Hepatocyte (in vitro differentiated cells): Measurements from ENCODE around the gene NAV2. TPM values are rescaled to one million over a fixed set of nuclear protein-coding genes. Genes with fewer than 3 reads are reported as not detected.

ENCODE experiments used
- DNase-seq: peaks from one replicate; pipeline ENCODE4 v3.0.0-alpha.2; 2016; ENCODE audit warnings: low spot score
- H2AFZ ChIP-seq: fragments of 200-600 bp; sonication (generic); 2 replicates; pipeline ENCODE4 v1.6.0; 2016; ENCODE audit warnings: antibody characterized with exemption, mild to moderate bottlenecking
- H3K27ac ChIP-seq: fragments of 200-600 bp; sonication (generic); 2 replicates; pipeline ENCODE4 v1.5.1; 2016; ENCODE audit warnings: mild to moderate bottlenecking
- H3K27me3 ChIP-seq: fragments of 200-600 bp; sonication (generic); 2 replicates; pipeline ENCODE4 v1.6.1; 2016
- H3K36me3 ChIP-seq: fragments of 200-600 bp; sonication (generic); replicated peaks from 2 replicates; pipeline ENCODE4 v1.5.1; 2016; ENCODE audit warnings: low read depth; ENCODE audit not compliant: insufficient read depth
- H3K4me1 ChIP-seq: fragments of 200-600 bp; sonication (generic); 2 replicates; pipeline ENCODE4 v1.5.1; 2016; ENCODE audit warnings: mild to moderate bottlenecking, moderate library complexity; ENCODE audit not compliant: insufficient read depth
- H3K4me2 ChIP-seq: fragments of 200-600 bp; sonication (generic); 2 replicates; pipeline ENCODE4 v1.6.0; 2016
- H3K4me3 ChIP-seq: fragments of 200-600 bp; sonication (generic); 2 replicates; pipeline ENCODE4 v1.5.1; 2016; ENCODE audit warnings: mild to moderate bottlenecking
- H3K79me2 ChIP-seq: fragments of 200-600 bp; sonication (generic); 2 replicates; pipeline ENCODE4 v1.6.0; 2017; ENCODE audit warnings: mild to moderate bottlenecking
- H3K9me2 ChIP-seq: fragments of 200-600 bp; sonication (generic); replicated peaks from 2 replicates; pipeline ENCODE4 v1.6.0; 2017; ENCODE audit warnings: mild to moderate bottlenecking; ENCODE audit not compliant: insufficient read depth
- H3K9me3 ChIP-seq: fragments of 200-600 bp; sonication (generic); 2 replicates; pipeline ENCODE4 v1.5.1; 2016; ENCODE audit warnings: low read depth, mild to moderate bottlenecking
- H4K20me1 ChIP-seq: fragments of 200-600 bp; sonication (generic); 2 replicates; pipeline ENCODE4 v1.6.0; 2016; ENCODE audit warnings: mild to moderate bottlenecking; ENCODE audit not compliant: insufficient read depth, poor library complexity, severe bottlenecking
- EZH2 ChIP-seq: fragments of 200-600 bp; sonication (generic); IDR thresholded peaks from 2 replicates; pipeline ENCODE4 v1.6.1; 2016; ENCODE audit warnings: antibody characterized with exemption, mild to moderate bottlenecking, borderline replicate concordance
- EZH2phosphoT487 ChIP-seq: fragments of 200-600 bp; sonication (generic); IDR thresholded peaks from one replicate; pipeline ENCODE4 v1.6.1; 2018; ENCODE audit warnings: antibody characterized with exemption, mild to moderate bottlenecking, low read depth, moderate library complexity; ENCODE audit not compliant: unreplicated experiment, severe bottlenecking
- WGBS: methylation state at CpG from one replicate; pipeline ENCODE4 v1.1.6; 2016; ENCODE audit warnings: low lambda C conversion rate; ENCODE audit errors: missing lambda C conversion rate; 5-methylcytosine and 5-hydroxymethylcytosine counted together
- polyA plus RNA-seq: library from polyadenylated mRNA; unstranded; fragments of >200 nt; fragmentation: Nextera tagmentation; extraction: Ambion mirVana; gene quantifications from 2 replicates; pipeline ENCODE4 v1.2.1, GENCODE V29; 2016
- total RNA-seq: library from RNA; depleted of rRNA; stranded (reverse); fragments of >200 nt; gene quantifications from 2 replicates; pipeline ENCODE4 v1.2.3, GENCODE V29; 2014
- TF ChIP-seq, protein P1 (sequence below): fragments of 200-600 bp; sonication (generic); IDR thresholded peaks from 2 replicates; pipeline ENCODE4 v1.5.1; 2016; ENCODE audit warnings: antibody characterized with exemption, mild to moderate bottlenecking; ENCODE audit not compliant: poor library complexity

NAV2 gene
- total and polyA plus RNA-seq, 2 experiments from 2014 or later: 23.7 to 30.8 TPM

DNA sequence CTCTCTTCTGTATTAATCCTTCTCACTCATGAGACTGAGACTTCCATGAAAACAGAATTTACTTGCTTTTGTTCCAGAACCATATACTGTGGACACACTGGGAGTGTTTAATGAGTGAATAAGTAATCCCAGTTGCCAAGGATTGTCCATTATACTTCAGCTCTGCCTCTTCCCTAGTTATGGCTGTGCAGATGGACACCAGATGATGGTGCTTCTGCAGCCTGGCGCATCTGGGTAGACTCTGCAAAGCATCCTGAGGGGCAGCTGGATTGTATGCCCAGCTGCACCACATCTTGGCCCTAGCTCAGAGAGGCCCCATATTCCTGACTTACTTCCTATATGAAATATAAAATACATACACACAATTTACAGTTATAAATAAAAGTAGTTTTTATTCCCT lies 404.2 kb downstream of the NAV2 start:
- no CpG with 5 or more reads among the region's 1 CpG for WGBS
- TF ChIP-seq EZH2 (no peak), EZH2phosphoT487 (no peak)
- TF ChIP-seq, protein P1, sequence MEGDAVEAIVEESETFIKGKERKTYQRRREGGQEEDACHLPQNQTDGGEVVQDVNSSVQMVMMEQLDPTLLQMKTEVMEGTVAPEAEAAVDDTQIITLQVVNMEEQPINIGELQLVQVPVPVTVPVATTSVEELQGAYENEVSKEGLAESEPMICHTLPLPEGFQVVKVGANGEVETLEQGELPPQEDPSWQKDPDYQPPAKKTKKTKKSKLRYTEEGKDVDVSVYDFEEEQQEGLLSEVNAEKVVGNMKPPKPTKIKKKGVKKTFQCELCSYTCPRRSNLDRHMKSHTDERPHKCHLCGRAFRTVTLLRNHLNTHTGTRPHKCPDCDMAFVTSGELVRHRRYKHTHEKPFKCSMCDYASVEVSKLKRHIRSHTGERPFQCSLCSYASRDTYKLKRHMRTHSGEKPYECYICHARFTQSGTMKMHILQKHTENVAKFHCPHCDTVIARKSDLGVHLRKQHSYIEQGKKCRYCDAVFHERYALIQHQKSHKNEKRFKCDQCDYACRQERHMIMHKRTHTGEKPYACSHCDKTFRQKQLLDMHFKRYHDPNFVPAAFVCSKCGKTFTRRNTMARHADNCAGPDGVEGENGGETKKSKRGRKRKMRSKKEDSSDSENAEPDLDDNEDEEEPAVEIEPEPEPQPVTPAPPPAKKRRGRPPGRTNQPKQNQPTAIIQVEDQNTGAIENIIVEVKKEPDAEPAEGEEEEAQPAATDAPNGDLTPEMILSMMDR: no peak
- H4K20me1 ChIP-seq: no peaks in the 10 kb centered on the region
- no peak for DNase-seq
- H3K36me3 ChIP-seq: no peaks in the 10 kb centered on the region
- no peaks in the 10 kb centered on the region for H3K79me2 ChIP-seq
- H3K9me3 ChIP-seq: no peaks in the 10 kb centered on the region
- H3K4me1 ChIP-seq: peaks cover 9% of the 10 kb centered on the region
- no peak overlapping the region for H3K4me2 ChIP-seq
- H3K9me2 ChIP-seq: no peaks in the 10 kb centered on the region
- H3K27ac ChIP-seq: no peak overlapping the region
- no peak overlapping the region for H2AFZ ChIP-seq
- H3K27me3 ChIP-seq: no peaks in the 10 kb centered on the region
- H3K4me3 ChIP-seq: no peak overlapping the region

DNA sequence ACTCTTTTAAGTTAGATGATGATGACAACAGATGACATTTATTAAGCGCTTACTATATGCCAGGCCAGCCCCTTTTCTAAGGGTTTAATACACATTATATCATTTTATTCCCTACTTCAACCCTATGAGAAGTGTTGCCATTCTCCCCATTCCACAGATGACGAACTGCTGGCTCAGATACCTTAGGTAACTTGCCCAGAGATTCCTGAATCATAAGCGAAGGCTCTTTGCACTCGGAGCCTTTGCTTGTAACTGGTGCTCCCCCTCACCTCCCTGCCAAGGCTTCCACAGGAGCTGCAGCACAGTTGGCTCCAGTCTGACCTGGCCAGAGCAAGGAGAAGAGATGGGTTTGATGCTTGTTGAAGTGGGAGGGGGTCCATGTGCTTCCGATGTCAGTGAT lies 404.7 kb downstream of the NAV2 start:
- Histone ChIP-seq H3K27ac (no peak overlapping the region), H3K9me2 (no peaks in the 10 kb centered on the region), H3K4me2 (no peak overlapping the region), H3K4me3 (no peak overlapping the region), H3K4me1 (peaks cover 4% of the 10 kb centered on the region), H3K27me3 (no peaks in the 10 kb centered on the region), H3K9me3 (no peaks in the 10 kb centered on the region), H4K20me1 (no peaks in the 10 kb centered on the region), H3K36me3 (no peaks in the 10 kb centered on the region), H2AFZ (no peak overlapping the region), H3K79me2 (no peaks in the 10 kb centered on the region)
- 94% methylated on average over 5 of the region's 5 CpGs for WGBS
- no peak for TF ChIP-seq EZH2
- TF ChIP-seq, protein P1: no peak
- TF ChIP-seq EZH2phosphoT487: no peak
- DNase-seq: no peak

DNA sequence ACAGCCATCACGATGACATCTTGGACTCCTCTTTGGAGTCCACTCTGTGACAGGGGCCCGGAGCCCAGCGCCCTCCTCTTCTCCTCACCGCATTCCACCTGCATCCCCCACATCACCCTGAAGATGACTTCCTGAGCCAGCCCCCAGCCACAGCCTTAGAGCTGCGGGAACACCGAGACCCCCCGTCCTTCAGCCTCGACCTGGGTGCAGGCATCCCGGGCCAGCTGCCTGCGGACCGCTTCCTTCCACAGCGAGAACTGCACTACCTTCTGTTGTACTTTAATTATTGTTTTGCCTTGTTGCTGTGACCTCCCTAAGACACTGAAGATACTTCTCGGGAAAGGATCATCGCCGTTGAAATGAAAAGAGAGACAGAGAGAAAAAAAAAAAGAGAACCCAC lies 405.6 kb downstream of the NAV2 start:
- no peak overlapping the region for H3K4me3 ChIP-seq
- no peaks in the 10 kb centered on the region for H3K4me1 ChIP-seq
- no peak overlapping the region for H3K4me2 ChIP-seq
- DNase-seq: no peak
- 98% methylated on average over 15 of the region's 15 CpGs for WGBS
- H3K9me3 ChIP-seq: no peaks in the 10 kb centered on the region
- H3K27ac ChIP-seq: no peak overlapping the region
- H3K79me2 ChIP-seq: no peaks in the 10 kb centered on the region
- H3K9me2 ChIP-seq: no peaks in the 10 kb centered on the region
- TF ChIP-seq EZH2 (no peak), EZH2phosphoT487 (no peak)
- TF ChIP-seq, protein P1: no peak
- no peaks in the 10 kb centered on the region for H3K27me3 ChIP-seq
- no peaks in the 10 kb centered on the region for H4K20me1 ChIP-seq
- no peak overlapping the region for H2AFZ ChIP-seq
- H3K36me3 ChIP-seq: no peaks in the 10 kb centered on the region

DNA sequence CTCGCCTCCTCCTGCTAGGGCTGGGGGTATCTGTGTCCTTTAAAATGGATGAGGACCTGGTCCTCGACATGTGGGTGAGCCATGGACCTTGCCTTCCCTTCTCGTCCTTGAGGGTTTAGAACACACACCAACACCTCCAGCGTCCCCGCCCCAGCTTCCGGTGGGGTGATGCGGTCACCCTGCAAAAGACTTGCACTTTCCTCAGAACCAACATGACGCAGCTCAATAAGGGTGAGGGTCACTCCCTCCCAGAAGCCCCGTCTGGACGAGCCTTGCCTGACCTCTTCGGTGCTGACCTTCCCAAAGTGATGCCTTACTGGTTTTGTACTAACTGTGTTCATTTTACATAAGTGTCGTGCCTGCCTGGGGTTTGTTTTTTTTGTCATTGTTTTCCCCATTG lies 406.7 kb downstream of the NAV2 start:
- Histone ChIP-seq H3K36me3 (no peaks in the 10 kb centered on the region), H3K4me2 (no peak overlapping the region), H3K27me3 (no peaks in the 10 kb centered on the region), H2AFZ (no peak overlapping the region), H3K4me1 (no peaks in the 10 kb centered on the region), H3K4me3 (no peak overlapping the region), H3K9me3 (no peaks in the 10 kb centered on the region), H3K27ac (no peak overlapping the region), H3K9me2 (no peaks in the 10 kb centered on the region), H3K79me2 (no peaks in the 10 kb centered on the region), H4K20me1 (no peaks in the 10 kb centered on the region)
- 97% methylated on average over 12 of the region's 12 CpGs for WGBS
- TF ChIP-seq EZH2phosphoT487 (no peak), EZH2 (no peak)
- TF ChIP-seq, protein P1: no peak
- no peak for DNase-seq
